Right renal pelvis (tissue), 4 donors: Measurements from ENCODE around the gene CCDC146. TPM values are rescaled to one million over a fixed set of nuclear protein-coding genes. Genes with fewer than 3 reads are reported as not detected.
A peak's percentile ranks its signal among the peaks of the same experiment; 100 is the strongest.
"Not testable (repeated sequence)": the region's sequence is repeated elsewhere in the genome, so short reads cannot be mapped to it uniquely, and the experiment has no call there.

ENCODE experiments used
- DNase-seq, 4 donors: peaks; one replicate each; pipeline ENCODE4 v3.0.0-alpha.2; 2013; ENCODE audit warnings: low read depth in 4 of 4, low spot score in 3 of 4, missing footprints in 1 of 4
- polyA plus RNA-seq, 4 donors: library from polyadenylated mRNA; unstranded; fragments of 120-200 nt; gene quantifications; one replicate each; pipeline ENCODE4 v1.2.1, GENCODE V29; 2013; ENCODE audit not compliant: insufficient read length in 4 of 4

The CCDC146 gene
- polyA plus RNA-seq, 4 donors, result 16.7 to 24.8 (median 22.5) TPM

- no peak for DNase-seq
These were observed 122.0 kb downstream of the CCDC146 start for GRCh38 chr7:77244222-77244934.

GRCh38 chr7:77245015-77245755, 122.8 kb downstream of the CCDC146 start:
- no peak for DNase-seq

GRCh38 chr7:77246026-77246640, 123.7 kb downstream of the CCDC146 start:
- no peak for DNase-seq

- peak in 2 of 4 donors; percentile 16 to 27 for DNase-seq
These were observed 124.9 kb downstream of the CCDC146 start for GRCh38 chr7:77247206-77247850.

- no peak for DNase-seq
These were observed 125.7 kb downstream of the CCDC146 start for GRCh38 chr7:77248154-77248553.

GRCh38 chr7:77252506-77252905, 130.1 kb downstream of the CCDC146 start:
- no peak for DNase-seq

GRCh38 chr7:77253151-77253550, 130.7 kb downstream of the CCDC146 start:
- no peak for DNase-seq

GRCh38 chr7:77254429-77254828, 132.0 kb downstream of the CCDC146 start:
- no peak for DNase-seq

GRCh38 chr7:77254915-77255314, 132.5 kb downstream of the CCDC146 start:
- no peak for DNase-seq

- no peak for DNase-seq
These were observed 135.6 kb downstream of the CCDC146 start for GRCh38 chr7:77258014-77258413.

GRCh38 chr7:77258593-77258992, 136.2 kb downstream of the CCDC146 start:
- no peak for DNase-seq

- DNase-seq, result no peak
These were observed 139.9 kb downstream of the CCDC146 start for GRCh38 chr7:77262316-77262715.

GRCh38 chr7:77265666-77266065, 143.3 kb downstream of the CCDC146 start:
- DNase-seq, result no peak

GRCh38 chr7:77266291-77266794, 143.9 kb downstream of the CCDC146 start:
- no peak for DNase-seq

- DNase-seq, result no peak
These were observed 147.1 kb downstream of the CCDC146 start for GRCh38 chr7:77269360-77270093.

GRCh38 chr7:77270094-77270480, 147.7 kb downstream of the CCDC146 start:
- DNase-seq, result no peak

- DNase-seq, result no peak
These were observed 149.4 kb downstream of the CCDC146 start for GRCh38 chr7:77271766-77272165.

GRCh38 chr7:77275663-77276062, 153.2 kb downstream of the CCDC146 start:
- DNase-seq, result not testable (repeated sequence)

- no peak for DNase-seq
These were observed 153.7 kb downstream of the CCDC146 start for GRCh38 chr7:77276120-77276519.

- DNase-seq, result peak in 1 of 4 donors; percentile 3
These were observed 159.5 kb downstream of the CCDC146 start for GRCh38 chr7:77281780-77282478.
